ENCODE data around the gene CYP4F11.

The CYP4F11 gene

GRCh38 chr19:15871570-15871969, 62.8 kb downstream of the CYP4F11 start:
- DNase-seq (ENCODE audit: extremely low spot score) = no peak
- POLR2A ChIA-PET = no interaction called here
- TF ChIP-seq FOXK2 (IDR thresholded peaks at IDR 0.05) (no peak), ZNF384 (IDR thresholded peaks at IDR 0.05) (no peak), CTBP1 (IDR thresholded peaks at IDR 0.05; ENCODE audit: borderline replicate concordance) (no peak), PKNOX1 (IDR thresholded peaks at IDR 0.05) (no peak), NFRKB (IDR thresholded peaks at IDR 0.05) (no peak), BHLHE40 (IDR thresholded peaks at IDR 0.05; ENCODE audit: borderline replicate concordance) (no peak), SP1 (IDR thresholded peaks at IDR 0.05) (no peak)
- CTCF ChIA-PET = interaction anchor here (0.6 kb wide), 1 partner anchor 814 kb away, joined by 3 read pairs; no protein-coding TSS in a partner anchor

- TF ChIP-seq SP1 (IDR thresholded peaks at IDR 0.05) (no peak), HDGF (IDR thresholded peaks at IDR 0.05; ENCODE audit: borderline replicate concordance) (no peak), ZNF384 (IDR thresholded peaks at IDR 0.05) (no peak), FOXA1 (IDR thresholded peaks at IDR 0.05) (no peak), CTBP1 (IDR thresholded peaks at IDR 0.05; ENCODE audit: borderline replicate concordance) (no peak), ELF4 (IDR thresholded peaks at IDR 0.05) (no peak), TARDBP (IDR thresholded peaks at IDR 0.05) (no peak), NFRKB (IDR thresholded peaks at IDR 0.05) (no peak)
- DNase-seq (ENCODE audit: extremely low spot score) = no peak
- ChIA-PET CTCF (interaction anchor here (0.9 kb wide), 1 partner anchor 235 kb away, joined by 3 read pairs; no protein-coding TSS in a partner anchor), POLR2A (no interaction called here)
These were observed 64.5 kb downstream of the CYP4F11 start for GRCh38 chr19:15869873-15870272.

- peak; percentile 65 for DNase-seq (ENCODE audit: extremely low spot score)
- ChIA-PET CTCF (interaction anchor here (0.9 kb wide), 1 partner anchor 234 kb away, joined by 3 read pairs; no protein-coding TSS in a partner anchor), POLR2A (no interaction called here)
- no peak for TF ChIP-seq L3MBTL2 (conservative IDR thresholded peaks at IDR 0.05)
- no peak for TF ChIP-seq FOXM1 (IDR thresholded peaks at IDR 0.05; ENCODE audit: borderline replicate concordance)
- no peak for TF ChIP-seq SP1 (IDR thresholded peaks at IDR 0.05)
- no peak for TF ChIP-seq ZNF384 (IDR thresholded peaks at IDR 0.05)
- TF ChIP-seq BHLHE40 (IDR thresholded peaks at IDR 0.05; ENCODE audit: borderline replicate concordance) = no peak
- TF ChIP-seq PKNOX1 (IDR thresholded peaks at IDR 0.05) = no peak
- no peak for TF ChIP-seq SUZ12 (IDR thresholded peaks at IDR 0.05)
These were observed 65.2 kb downstream of the CYP4F11 start for GRCh38 chr19:15869109-15869555.

- DNase-seq (ENCODE audit: extremely low spot score) = no peak
- TF ChIP-seq LEF1 (IDR thresholded peaks at IDR 0.05; ENCODE audit: borderline replicate concordance) (no peak), PKNOX1 (IDR thresholded peaks at IDR 0.05) (no peak)
- CTCF ChIA-PET = no interaction called here
- POLR2A ChIA-PET = no interaction called here
These were observed 67.7 kb downstream of the CYP4F11 start for GRCh38 chr19:15866636-15867035.

GRCh38 chr19:15864824-15865223, 69.5 kb downstream of the CYP4F11 start:
- ChIA-PET CTCF (interaction anchor here (1.1 kb wide), 1 partner anchor 235 kb away, joined by 3 read pairs; no protein-coding TSS in a partner anchor), POLR2A (no interaction called here)
- DNase-seq (ENCODE audit: extremely low spot score) = no peak
- TF ChIP-seq LEF1 (IDR thresholded peaks at IDR 0.05; ENCODE audit: borderline replicate concordance) (no peak), NFRKB (IDR thresholded peaks at IDR 0.05) (no peak), ARNT (IDR thresholded peaks at IDR 0.05) (no peak), PKNOX1 (IDR thresholded peaks at IDR 0.05) (no peak), HDGF (IDR thresholded peaks at IDR 0.05; ENCODE audit: borderline replicate concordance) (no peak), CTBP1 (IDR thresholded peaks at IDR 0.05; ENCODE audit: borderline replicate concordance) (no peak), TARDBP (IDR thresholded peaks at IDR 0.05) (no peak), ELF4 (IDR thresholded peaks at IDR 0.05) (no peak)

- no peak for DNase-seq (ENCODE audit: extremely low spot score)
- CTCF ChIA-PET = interaction anchor here (0.6 kb wide), 1 partner anchor 16 kb away, joined by 7 read pairs; no protein-coding TSS in a partner anchor
- POLR2A ChIA-PET = no interaction called here
- TF ChIP-seq PKNOX1 (IDR thresholded peaks at IDR 0.05) = no peak
- TF ChIP-seq SP1 (IDR thresholded peaks at IDR 0.05) = no peak
- TF ChIP-seq TARDBP (IDR thresholded peaks at IDR 0.05) = no peak
- TF ChIP-seq LEF1 (IDR thresholded peaks at IDR 0.05; ENCODE audit: borderline replicate concordance) = no peak
- TF ChIP-seq ZNF384 (IDR thresholded peaks at IDR 0.05) = no peak
- TF ChIP-seq L3MBTL2 (conservative IDR thresholded peaks at IDR 0.05) = no peak
- TF ChIP-seq BHLHE40 (IDR thresholded peaks at IDR 0.05; ENCODE audit: borderline replicate concordance) = no peak
- TF ChIP-seq ARNT (IDR thresholded peaks at IDR 0.05) = no peak
- no peak for TF ChIP-seq HDGF (IDR thresholded peaks at IDR 0.05; ENCODE audit: borderline replicate concordance)
- TF ChIP-seq FOXK2 (IDR thresholded peaks at IDR 0.05) = no peak
- TF ChIP-seq FOXM1 (IDR thresholded peaks at IDR 0.05; ENCODE audit: borderline replicate concordance) = no peak
- TF ChIP-seq NFRKB (IDR thresholded peaks at IDR 0.05) = no peak
- TF ChIP-seq CTBP1 (IDR thresholded peaks at IDR 0.05; ENCODE audit: borderline replicate concordance) = no peak
- no peak for TF ChIP-seq FOXA1 (IDR thresholded peaks at IDR 0.05)
- TF ChIP-seq SUZ12 (IDR thresholded peaks at IDR 0.05) = no peak
These were observed 71.1 kb downstream of the CYP4F11 start for GRCh38 chr19:15863272-15863671.

Measured in HEK293T (cell line).